KMS-11 (cell line): Measurements from ENCODE around the gene SLC37A1.

Source experiments
- H2AFZ ChIP-seq: fragments of 200-600 bp; sonication (generic); 2 replicates; pipeline ENCODE4 v1.6.1; 2016; ENCODE audit warnings: antibody characterized with exemption, mixed run types, low read depth
- H3K27ac ChIP-seq: fragments of 200-600 bp; sonication (generic); 2 replicates; pipeline ENCODE4 v1.6.1; 2016; ENCODE audit warnings: mild to moderate bottlenecking, mixed run types
- H3K27me3 ChIP-seq: fragments of 200-600 bp; sonication (generic); 2 replicates; pipeline ENCODE4 v1.6.1; 2017; ENCODE audit warnings: mild to moderate bottlenecking, low read depth, mixed run types, moderate library complexity; ENCODE audit not compliant: insufficient read depth
- H3K36me3 ChIP-seq: fragments of 200-600 bp; sonication (generic); 2 replicates; pipeline ENCODE4 v1.6.1; 2017; ENCODE audit warnings: mild to moderate bottlenecking, mixed run types; ENCODE audit not compliant: insufficient read depth
- H3K4me1 ChIP-seq: fragments of 200-600 bp; sonication (generic); 2 replicates; pipeline ENCODE4 v1.6.1; 2016; ENCODE audit warnings: mild to moderate bottlenecking, low read depth, mixed run types; ENCODE audit not compliant: poor library complexity, severe bottlenecking
- H3K4me2 ChIP-seq: fragments of 200-600 bp; sonication (generic); 2 replicates; pipeline ENCODE4 v1.7.0; 2016; ENCODE audit warnings: mild to moderate bottlenecking, mixed run types
- H3K4me3 ChIP-seq: fragments of 200-600 bp; sonication (generic); IDR thresholded peaks from 2 replicates; pipeline ENCODE4 v1.6.1; 2017; ENCODE audit warnings: low read depth, low read length, mixed read lengths; ENCODE audit not compliant: insufficient read depth
- H3K79me2 ChIP-seq: fragments of 200-600 bp; sonication (generic); 2 replicates; pipeline ENCODE4 v1.6.1; 2016; ENCODE audit warnings: low read depth, mixed run types; ENCODE audit not compliant: insufficient read depth
- H3K9ac ChIP-seq: fragments of 200-600 bp; sonication (generic); 2 replicates; pipeline ENCODE4 v1.6.1; 2016; ENCODE audit warnings: mild to moderate bottlenecking, mixed run types
- H4K20me1 ChIP-seq: fragments of 200-600 bp; sonication (generic); 2 replicates; pipeline ENCODE4 v1.6.1; 2016; ENCODE audit warnings: mild to moderate bottlenecking, mixed run types; ENCODE audit not compliant: insufficient read depth
- TF ChIP-seq, protein P1 (sequence below): fragments of 200-600 bp; sonication (generic); conservative IDR thresholded peaks from 2 replicates; pipeline ENCODE4 v1.6.1; 2017; ENCODE audit warnings: low read depth, mild to moderate bottlenecking, antibody characterized with exemption, low read length, moderate library complexity, mixed read lengths

SLC37A1 gene

DNA sequence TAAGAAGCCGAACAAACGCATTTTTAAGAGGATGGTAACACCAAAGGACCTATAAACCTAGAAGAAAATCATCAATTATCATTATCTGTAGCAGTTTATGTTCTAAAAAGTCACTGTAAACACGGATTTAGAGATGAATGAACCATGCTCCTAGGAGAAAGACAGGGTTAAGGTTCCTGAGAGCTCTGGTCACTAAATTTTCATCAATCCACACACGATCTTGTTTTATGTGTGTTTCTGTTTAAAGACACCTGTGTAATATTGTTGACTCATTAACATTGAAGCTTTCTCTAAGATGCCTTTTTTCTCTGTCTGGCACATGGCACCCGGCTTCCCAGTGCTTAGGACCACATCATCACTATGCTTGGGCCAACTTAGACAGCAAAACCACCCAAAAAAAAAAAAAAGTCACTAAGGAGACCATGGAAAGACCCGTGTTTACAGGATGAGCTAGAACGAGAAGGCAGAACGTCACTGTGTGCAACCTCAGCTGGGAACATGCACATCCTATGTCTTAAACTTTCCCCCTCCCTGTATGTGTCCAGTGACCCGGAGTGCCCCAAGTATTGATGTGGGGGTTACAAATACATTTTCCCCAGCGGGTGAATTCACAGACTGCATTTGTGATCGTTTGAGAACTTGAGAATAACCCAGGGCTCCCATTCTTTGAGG, 84.0 kb downstream of the SLC37A1 start:
- H3K79me2 ChIP-seq, result no peaks in the 10 kb centered on the region
- H3K4me3 ChIP-seq, result no peak overlapping the region
- H2AFZ ChIP-seq, result no peak overlapping the region
- peaks cover 47% of the 10 kb centered on the region; the same call in 1 of the 2 replicates for H3K27me3 ChIP-seq
- no peaks in the 10 kb centered on the region for H4K20me1 ChIP-seq
- no peaks in the 10 kb centered on the region for H3K4me1 ChIP-seq
- H3K9ac ChIP-seq, result no peak overlapping the region
- TF ChIP-seq, protein P1, sequence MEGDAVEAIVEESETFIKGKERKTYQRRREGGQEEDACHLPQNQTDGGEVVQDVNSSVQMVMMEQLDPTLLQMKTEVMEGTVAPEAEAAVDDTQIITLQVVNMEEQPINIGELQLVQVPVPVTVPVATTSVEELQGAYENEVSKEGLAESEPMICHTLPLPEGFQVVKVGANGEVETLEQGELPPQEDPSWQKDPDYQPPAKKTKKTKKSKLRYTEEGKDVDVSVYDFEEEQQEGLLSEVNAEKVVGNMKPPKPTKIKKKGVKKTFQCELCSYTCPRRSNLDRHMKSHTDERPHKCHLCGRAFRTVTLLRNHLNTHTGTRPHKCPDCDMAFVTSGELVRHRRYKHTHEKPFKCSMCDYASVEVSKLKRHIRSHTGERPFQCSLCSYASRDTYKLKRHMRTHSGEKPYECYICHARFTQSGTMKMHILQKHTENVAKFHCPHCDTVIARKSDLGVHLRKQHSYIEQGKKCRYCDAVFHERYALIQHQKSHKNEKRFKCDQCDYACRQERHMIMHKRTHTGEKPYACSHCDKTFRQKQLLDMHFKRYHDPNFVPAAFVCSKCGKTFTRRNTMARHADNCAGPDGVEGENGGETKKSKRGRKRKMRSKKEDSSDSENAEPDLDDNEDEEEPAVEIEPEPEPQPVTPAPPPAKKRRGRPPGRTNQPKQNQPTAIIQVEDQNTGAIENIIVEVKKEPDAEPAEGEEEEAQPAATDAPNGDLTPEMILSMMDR, result no peak
- H3K27ac ChIP-seq, result no peak overlapping the region
- H3K4me2 ChIP-seq, result no peak overlapping the region
- H3K36me3 ChIP-seq, result no peaks in the 10 kb centered on the region

- Histone ChIP-seq H2AFZ (no peak overlapping the region), H3K9ac (no peak overlapping the region), H3K27me3 (peaks cover 54% of the 10 kb centered on the region; the same call in 1 of the 2 replicates), H3K4me2 (no peak overlapping the region), H3K27ac (no peak overlapping the region), H4K20me1 (no peaks in the 10 kb centered on the region), H3K36me3 (no peaks in the 10 kb centered on the region), H3K4me1 (no peaks in the 10 kb centered on the region), H3K79me2 (no peaks in the 10 kb centered on the region), H3K4me3 (no peak overlapping the region)
- TF ChIP-seq, protein P1, result no peak
These were observed 84.6 kb downstream of the SLC37A1 start for GRCh38 chr21:42598159-42598735.

DNA sequence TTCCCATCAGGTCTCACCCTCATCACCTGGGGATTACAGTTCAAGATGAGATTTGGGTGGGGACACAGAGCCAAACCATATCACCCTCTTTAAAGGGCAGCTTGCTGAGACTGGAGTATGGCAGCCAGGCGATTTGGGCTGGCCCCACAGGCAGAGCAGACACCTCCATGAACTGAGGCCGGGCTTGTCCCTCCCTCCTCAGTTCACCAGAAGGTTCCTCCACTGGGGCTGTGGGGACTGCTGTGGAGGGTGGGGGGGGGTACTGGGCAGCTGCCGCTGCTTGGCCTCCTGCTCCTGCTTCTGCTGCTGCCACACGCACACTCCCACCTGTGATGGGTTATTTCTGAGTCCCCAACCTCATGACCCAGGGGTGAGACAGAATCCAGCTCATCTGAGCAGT, 85.8 kb downstream of the SLC37A1 start:
- Histone ChIP-seq H3K79me2 (no peaks in the 10 kb centered on the region), H3K27me3 (peaks cover 55% of the 10 kb centered on the region; the same call in 1 of the 2 replicates), H3K4me3 (no peak overlapping the region), H3K27ac (no peak overlapping the region), H2AFZ (no peak overlapping the region), H3K4me1 (no peaks in the 10 kb centered on the region), H3K9ac (no peak overlapping the region), H3K4me2 (no peak overlapping the region), H4K20me1 (no peaks in the 10 kb centered on the region), H3K36me3 (no peaks in the 10 kb centered on the region)
- TF ChIP-seq, protein P1, result no peak

DNA sequence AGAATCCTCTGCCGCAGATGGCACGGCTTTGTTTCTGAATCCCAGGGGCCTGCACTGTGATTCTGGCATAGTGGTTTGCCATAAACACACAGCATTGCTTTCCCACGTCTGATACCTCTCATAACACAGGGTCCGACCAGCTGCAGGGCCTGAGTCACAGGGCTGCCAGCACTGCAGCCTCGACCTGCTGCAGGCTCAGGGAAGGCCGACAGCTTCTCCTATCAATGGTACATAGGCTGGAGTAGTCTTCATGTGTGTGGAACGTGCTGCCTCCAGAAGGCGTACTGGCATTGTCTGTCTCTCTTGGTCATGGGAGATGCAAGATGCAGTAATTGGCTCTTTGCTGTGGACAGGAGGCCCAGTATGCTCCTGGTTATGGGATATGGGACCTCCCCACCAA, 86.3 kb downstream of the SLC37A1 start:
- Histone ChIP-seq H3K4me3 (no peak overlapping the region), H3K27me3 (peaks cover 53% of the 10 kb centered on the region; the same call in 1 of the 2 replicates)

More for the DNA sequence above, 86.3 kb downstream of the SLC37A1 start:
- H3K79me2 ChIP-seq, result no peaks in the 10 kb centered on the region
- no peaks in the 10 kb centered on the region for H3K36me3 ChIP-seq
- TF ChIP-seq, protein P1, result no peak
- no peaks in the 10 kb centered on the region for H4K20me1 ChIP-seq
- no peak overlapping the region for H3K27ac ChIP-seq
- H3K4me1 ChIP-seq, result no peaks in the 10 kb centered on the region
- H2AFZ ChIP-seq, result no peak overlapping the region
- H3K9ac ChIP-seq, result no peak overlapping the region
- no peak overlapping the region for H3K4me2 ChIP-seq
